Measurements from ENCODE around the gene OXER1. TPM values are rescaled to one million over a fixed set of nuclear protein-coding genes. Genes with fewer than 3 reads are reported as not detected.

OXER1 gene
- total and polyA plus RNA-seq, 12 donors = 0.20 to 1.2 (median 0.49) TPM

DNA sequence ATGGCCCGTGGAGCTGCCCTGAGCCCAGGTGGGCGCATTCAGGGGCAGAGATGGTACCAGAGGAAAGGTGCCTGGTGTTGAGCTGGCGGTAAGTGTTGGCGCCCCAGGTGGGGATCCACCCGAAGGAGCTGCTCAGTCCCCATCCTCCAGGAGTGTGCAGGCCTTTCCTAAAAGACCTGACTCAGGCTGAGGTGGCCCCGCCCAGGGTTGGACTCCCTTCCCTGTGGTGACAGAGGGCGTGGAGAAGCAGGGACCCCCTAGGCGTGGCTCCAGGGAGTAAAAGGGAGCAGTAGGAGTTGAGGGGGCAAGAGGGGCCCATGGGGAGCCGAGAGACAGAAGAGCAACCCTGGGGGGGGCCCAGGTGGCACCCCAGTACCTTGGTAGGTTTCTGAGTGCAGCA is 2.4 kb downstream of the OXER1 start:
- Histone ChIP-seq H3K9me3 (no peaks in the 10 kb centered on the region), H3K4me1 (peaks cover 0 to 10% (median 0%) of the 10 kb centered on the region in 9 donors), H3K4me3 (peak overlapping the region in 1 of 10 donors; percentile 28), H3K27me3 (no peaks in the 10 kb centered on the region), H3K27ac (no peak overlapping the region), H3K36me3 (no peaks in the 10 kb centered on the region)
- intact Hi-C loops (cut with DNase I) = no loop called here
- DNase-seq (no peak), ATAC-seq (no peak)
- TF ChIP-seq, protein P1, sequence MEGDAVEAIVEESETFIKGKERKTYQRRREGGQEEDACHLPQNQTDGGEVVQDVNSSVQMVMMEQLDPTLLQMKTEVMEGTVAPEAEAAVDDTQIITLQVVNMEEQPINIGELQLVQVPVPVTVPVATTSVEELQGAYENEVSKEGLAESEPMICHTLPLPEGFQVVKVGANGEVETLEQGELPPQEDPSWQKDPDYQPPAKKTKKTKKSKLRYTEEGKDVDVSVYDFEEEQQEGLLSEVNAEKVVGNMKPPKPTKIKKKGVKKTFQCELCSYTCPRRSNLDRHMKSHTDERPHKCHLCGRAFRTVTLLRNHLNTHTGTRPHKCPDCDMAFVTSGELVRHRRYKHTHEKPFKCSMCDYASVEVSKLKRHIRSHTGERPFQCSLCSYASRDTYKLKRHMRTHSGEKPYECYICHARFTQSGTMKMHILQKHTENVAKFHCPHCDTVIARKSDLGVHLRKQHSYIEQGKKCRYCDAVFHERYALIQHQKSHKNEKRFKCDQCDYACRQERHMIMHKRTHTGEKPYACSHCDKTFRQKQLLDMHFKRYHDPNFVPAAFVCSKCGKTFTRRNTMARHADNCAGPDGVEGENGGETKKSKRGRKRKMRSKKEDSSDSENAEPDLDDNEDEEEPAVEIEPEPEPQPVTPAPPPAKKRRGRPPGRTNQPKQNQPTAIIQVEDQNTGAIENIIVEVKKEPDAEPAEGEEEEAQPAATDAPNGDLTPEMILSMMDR (IDR thresholded peaks at IDR 0.05) = no peak
- WGBS, 2 donors = 94 to 95% methylated on average over 9 of the region's 9 CpGs

DNA sequence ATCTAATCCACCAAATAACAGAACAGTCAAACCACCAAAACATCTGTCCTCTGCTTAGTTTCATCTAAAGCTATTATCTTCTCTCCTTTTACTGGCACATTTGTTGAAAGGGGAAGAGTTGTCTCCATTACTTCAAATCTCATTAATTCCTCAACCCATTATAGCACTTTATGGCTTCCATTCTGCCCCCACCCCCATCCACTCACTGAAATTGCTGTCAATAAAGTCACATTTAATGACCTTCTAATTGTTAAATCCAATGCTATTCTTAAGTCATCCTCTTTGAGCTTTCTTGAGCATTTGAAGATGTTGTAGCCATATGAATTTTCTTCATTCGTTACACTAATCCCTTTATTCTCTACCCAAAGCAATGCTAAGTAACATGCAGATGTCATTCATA is 5.2 kb downstream of the OXER1 start:
- no peak overlapping the region for H3K27ac ChIP-seq
- no peak overlapping the region for H3K4me3 ChIP-seq
- intact Hi-C loops (cut with DNase I) = no loop called here
- no peak for DNase-seq
- WGBS, 2 donors = 91 to 100% methylated on average over 1 of the region's 1 CpG
- H3K36me3 ChIP-seq = peaks cover 0 to 7% (median 0%) of the 10 kb centered on the region in 9 donors
- no peaks in the 10 kb centered on the region for H3K9me3 ChIP-seq
- no peak for ATAC-seq
- H3K4me1 ChIP-seq = peaks cover under 1 to 22% (median 11%) of the 10 kb centered on the region in 9 donors
- TF ChIP-seq, protein P1 (IDR thresholded peaks at IDR 0.05) = no peak
- H3K27me3 ChIP-seq = no peaks in the 10 kb centered on the region

DNA sequence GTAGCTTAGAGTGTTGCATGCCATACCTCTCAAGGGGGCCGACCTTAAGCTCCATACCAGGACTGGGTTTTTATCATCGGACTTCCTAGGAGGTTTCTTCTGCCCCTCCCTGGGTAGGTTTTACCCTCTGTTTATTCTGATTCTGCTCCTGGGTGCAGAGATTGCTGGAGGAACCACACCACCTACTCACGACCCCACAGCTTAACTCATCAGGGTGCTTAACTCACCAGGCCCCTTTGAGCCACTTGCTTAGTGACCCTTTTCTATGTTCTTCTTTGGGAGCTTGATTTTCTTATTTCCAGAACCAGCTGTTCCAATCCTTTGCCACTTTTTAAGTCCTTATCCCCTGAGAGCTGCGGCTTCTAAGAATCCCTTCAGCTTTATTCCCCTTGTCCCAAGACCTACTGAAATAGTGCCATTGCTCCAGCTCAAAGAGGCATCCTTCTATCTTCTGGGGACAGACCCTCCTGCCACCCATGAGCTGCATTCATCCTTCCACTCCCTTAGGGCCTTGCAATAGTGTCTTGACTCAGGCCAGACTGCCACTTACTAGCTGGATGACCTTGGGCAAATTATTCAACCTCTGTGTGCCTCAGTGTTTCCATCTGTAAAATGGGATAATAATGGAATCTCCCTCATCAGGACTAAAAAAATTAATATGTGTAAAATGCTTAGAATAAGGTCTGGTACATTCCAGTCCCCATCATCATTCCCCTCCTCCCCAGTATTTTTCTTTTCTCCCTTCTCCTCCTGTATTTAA is 5.8 kb downstream of the OXER1 start:
- H3K27me3 ChIP-seq = no peaks in the 10 kb centered on the region
- intact Hi-C loops (cut with DNase I) = no loop called here
- DNase-seq (no peak), ATAC-seq (no peak)
- H3K4me3 ChIP-seq = no peak overlapping the region
- no peaks in the 10 kb centered on the region for H3K9me3 ChIP-seq
- no peak overlapping the region for H3K27ac ChIP-seq
- H3K36me3 ChIP-seq = peaks cover 0 to 10% (median 0%) of the 10 kb centered on the region in 9 donors
- peaks cover 3 to 27% (median 16%) of the 10 kb centered on the region in 9 donors for H3K4me1 ChIP-seq
- TF ChIP-seq, protein P1 (IDR thresholded peaks at IDR 0.05) = no peak
- 82 to 91% methylated on average over 4 of the region's 4 CpGs for WGBS, 2 donors

DNA sequence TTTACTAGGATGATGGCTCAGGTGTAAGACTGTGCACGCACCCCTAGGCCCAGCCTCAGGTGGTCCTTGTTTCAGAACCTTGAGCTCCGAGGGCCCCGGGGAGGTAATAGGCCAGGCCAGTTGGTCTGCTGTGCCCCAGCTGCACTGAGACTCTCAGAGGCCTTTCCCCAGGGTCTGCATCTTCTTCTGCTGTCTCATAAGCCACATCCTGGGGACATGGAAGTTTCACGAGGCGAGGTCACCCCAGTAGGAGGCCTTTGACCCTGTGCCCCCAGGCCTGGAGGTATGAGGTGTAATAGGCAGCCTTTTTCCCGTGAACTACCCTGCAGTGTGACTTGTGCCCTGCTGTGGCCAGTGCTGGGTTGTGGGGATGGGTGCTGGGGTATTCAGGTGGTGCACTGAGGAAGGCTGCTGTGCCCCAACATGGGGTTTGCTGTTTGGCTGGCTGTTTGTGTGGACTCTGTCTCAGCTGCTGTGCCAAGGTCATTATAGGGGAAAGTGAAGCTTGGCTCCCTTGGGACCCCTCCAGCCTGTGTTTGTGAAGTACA is 6.9 kb downstream of the OXER1 start:
- Histone ChIP-seq H3K4me1 (peaks cover 3 to 34% (median 16%) of the 10 kb centered on the region in 9 donors), H3K27me3 (no peaks in the 10 kb centered on the region), H3K4me3 (no peak overlapping the region), H3K36me3 (peaks cover 0 to 14% (median 0%) of the 10 kb centered on the region in 9 donors), H3K27ac (no peak overlapping the region), H3K9me3 (no peaks in the 10 kb centered on the region)
- no peak for ATAC-seq
- DNase-seq = no peak
- WGBS, 2 donors = 83 to 93% methylated on average over 6 of the region's 6 CpGs
- TF ChIP-seq, protein P1 (IDR thresholded peaks at IDR 0.05) = no peak
- intact Hi-C loops (cut with DNase I) = no loop called here

All from heart right ventricle (tissue), 16 donors.